ENCODE measurements around the gene RASAL1. TPM values are rescaled to one million over a fixed set of nuclear protein-coding genes. Genes with fewer than 3 reads are reported as not detected.

The RASAL1 gene
- polyA plus RNA-seq, 12 donors: 0.03 to 0.39 (median 0.09) TPM; not detected in 4

DNA sequence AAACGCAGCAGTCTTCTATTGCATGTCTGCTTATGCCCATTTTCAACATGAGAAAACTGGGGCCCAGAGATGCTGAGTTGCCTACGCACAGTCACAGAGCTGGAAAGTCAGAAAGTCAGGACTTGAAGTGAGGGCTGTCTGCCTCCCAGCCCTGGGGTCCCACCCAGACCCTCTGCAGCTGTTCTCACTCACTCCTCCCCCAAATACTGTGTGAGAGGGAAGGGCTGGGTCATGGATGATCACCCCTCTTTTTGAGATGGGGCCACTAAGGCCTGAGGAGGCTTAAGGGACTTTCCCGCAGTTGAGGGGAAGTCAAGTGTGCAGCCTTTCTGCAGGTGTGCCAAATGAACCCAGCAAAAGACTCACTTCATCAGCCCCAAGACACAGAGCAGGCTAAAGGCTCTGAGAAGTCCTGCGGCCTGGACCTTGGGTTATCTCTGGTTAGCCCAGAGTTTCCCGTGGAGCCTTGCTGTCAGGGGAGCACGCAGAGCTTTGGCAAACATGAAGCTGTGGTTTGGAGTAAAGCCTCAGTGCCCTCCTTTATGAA, 60.4 kb downstream of the RASAL1 start:
- DNase-seq: no peak

DNA sequence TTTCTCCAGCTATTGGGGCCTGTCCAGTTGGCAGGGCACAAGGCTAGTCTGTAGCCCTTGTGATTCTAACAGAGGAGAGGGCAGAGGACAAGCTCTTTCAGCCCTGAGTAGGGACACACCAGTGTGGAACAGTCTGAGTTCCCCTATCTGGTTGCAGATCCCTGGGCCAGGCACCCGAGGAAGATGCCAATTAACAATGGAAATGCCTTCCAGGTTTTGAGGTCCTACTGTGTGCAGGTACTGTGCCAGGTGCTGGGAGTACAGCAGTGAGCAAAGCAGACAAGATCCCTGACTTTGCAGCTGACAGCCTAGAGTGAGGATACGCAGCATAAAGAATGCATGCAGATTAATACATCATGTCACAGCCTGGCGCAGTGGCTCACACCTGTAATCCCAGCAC, 62.0 kb downstream of the RASAL1 start:
- DNase-seq: no peak

DNA sequence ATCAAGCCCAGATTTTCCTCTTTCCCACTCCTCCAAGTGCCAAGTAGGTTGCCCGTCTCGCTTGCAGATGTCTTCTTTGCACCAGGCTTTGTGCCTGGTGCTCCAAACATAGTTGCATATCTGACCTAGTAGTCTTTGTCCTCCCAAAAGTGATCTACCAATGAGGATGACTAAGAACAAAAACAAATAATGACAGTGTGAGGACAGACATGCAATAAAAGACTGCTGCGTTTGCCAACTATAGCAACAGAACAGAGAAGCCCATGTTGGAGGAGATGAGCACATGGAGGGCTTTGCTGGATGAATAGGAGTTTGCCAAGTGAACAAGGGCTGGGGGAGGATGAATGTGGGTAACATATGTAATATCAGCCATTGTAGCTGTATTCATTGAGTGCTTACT, 63.4 kb downstream of the RASAL1 start:
- DNase-seq: no peak

- peak; percentile 76 for DNase-seq
Measured at GRCh38 chr12:113071135-113072112, 64.1 kb downstream of the RASAL1 start.

GRCh38 chr12:113070117-113070906, 65.2 kb downstream of the RASAL1 start:
- no peak for DNase-seq

GRCh38 chr12:113069751-113070116, 65.8 kb downstream of the RASAL1 start:
- no peak for DNase-seq

- no peak for DNase-seq
Measured at GRCh38 chr12:113069149-113069548, 66.4 kb downstream of the RASAL1 start.

DNA sequence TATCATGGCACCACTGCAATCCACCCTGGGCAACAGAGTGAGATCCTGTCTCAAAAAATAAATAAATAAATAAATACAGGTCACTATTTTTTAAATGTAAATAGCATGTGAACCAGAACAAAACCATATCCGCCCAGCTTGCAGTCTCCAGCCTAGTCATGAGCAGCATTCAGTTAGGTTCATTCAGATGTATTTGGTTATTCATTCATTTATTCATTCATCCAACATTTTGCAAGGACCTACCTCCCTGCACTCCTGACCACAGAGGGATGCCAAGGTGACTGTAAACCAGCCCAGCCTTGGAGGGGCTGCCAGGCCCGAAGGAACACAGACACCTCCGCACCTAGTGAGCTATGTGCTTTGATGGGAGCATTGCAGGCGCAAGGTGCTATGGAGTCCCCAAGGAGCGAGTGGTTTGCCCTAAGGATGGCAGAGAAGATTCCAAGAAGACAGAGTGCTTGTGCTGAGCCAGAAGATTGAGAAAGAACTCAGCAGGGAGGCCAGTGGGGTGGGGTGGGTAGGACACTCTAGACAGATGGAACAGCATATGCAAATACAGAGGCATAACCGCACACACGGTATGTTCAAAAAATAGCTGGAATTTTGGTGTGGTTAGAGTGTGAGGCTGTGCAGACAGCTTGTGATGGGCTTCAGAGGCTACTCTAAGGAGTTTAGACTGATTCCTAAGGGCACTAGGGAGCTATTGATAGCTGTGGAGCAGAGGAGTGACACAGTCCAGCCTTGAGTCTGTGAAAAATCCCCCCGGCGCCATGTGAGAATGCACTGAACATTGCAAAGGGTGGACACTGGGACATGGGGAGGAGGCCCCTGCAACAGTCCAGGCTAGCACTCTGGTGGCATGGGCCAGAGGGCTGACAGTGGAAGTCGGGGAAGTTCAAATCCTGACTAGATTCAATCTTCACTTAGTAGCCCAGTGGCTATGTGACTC, 67.3 kb downstream of the RASAL1 start:
- DNase-seq: no peak

- DNase-seq: no peak
Measured at GRCh38 chr12:113066813-113067400, 68.7 kb downstream of the RASAL1 start.

- DNase-seq: no peak
Measured at GRCh38 chr12:113065126-113066007, 70.2 kb downstream of the RASAL1 start.

- no peak for DNase-seq
Measured at GRCh38 chr12:113064395-113065125, 71.0 kb downstream of the RASAL1 start.

GRCh38 chr12:113063396-113064350, 71.9 kb downstream of the RASAL1 start:
- no peak for DNase-seq

DNA sequence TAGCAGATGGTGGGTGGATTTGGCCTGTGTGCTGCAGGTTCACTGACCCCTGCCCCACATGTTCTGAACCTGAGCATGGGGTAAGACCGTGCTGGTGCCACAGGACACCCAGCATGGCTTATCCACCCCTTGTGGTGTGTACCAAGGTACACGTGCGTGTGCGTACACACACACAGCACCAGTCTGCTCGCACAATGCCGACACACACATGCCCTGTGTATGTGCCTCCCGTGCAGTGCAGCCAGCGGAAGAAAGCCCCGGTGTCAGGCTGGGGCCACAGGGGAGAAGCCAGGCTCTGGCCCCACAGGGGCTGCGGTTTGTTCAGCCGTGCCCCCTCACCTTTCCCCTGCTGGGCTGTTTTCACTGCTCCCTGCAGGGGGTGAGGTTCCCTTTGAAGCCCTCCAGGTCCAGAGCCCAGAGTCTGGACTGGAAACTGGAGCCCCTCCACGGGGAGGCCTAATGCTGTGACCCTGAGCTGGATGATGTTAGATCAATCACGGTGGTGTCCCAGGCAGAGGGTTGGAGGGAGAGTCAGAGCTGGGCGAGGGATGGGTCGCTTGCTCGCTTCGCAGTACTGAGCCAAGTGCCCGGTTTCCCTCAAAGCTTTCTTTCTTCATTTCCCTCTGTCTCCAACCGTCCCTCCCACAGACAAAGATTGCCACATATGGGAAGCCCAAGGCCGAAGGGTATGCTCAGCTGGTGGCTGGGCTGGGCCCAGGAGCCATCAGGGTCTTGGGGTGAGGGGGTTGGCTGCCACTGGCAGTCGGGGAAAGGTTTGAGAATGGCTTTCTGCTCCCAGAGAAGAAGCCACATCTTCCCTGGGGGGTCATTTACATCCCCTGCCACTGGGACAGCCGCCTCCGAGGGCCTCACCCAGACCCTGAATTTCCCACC, 72.8 kb downstream of the RASAL1 start:
- no peak for DNase-seq

DNA sequence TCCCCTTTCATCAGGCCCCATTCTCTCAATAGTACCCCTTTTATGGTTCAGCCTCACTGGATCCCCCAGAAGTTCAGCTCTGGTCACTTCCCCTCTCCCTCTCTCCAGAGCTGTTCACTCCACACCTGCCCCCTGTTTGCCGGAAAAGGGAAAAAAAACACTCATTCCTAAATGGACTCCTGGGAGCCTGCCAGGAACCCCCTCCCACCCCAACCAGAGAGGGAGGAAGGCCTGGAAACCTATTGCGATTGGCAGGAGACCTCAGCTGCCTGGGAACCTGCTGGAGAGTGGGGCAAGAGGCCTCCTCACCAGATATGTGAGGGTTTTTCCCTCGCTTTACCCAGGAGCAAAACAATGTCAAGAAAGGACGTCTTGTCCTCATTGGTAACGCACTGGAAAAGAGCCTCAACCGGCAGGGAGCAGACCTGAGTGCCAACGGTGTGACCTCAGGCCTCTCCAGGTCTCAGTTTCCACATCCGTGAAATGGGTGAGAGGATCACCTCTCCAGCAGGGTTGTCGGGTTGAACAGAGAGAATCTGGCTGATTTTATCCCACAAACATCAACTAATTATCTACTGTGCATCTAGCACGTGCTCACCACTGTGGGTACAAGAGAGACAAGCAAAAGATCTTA, 74.4 kb downstream of the RASAL1 start:
- DNase-seq: no peak

DNA sequence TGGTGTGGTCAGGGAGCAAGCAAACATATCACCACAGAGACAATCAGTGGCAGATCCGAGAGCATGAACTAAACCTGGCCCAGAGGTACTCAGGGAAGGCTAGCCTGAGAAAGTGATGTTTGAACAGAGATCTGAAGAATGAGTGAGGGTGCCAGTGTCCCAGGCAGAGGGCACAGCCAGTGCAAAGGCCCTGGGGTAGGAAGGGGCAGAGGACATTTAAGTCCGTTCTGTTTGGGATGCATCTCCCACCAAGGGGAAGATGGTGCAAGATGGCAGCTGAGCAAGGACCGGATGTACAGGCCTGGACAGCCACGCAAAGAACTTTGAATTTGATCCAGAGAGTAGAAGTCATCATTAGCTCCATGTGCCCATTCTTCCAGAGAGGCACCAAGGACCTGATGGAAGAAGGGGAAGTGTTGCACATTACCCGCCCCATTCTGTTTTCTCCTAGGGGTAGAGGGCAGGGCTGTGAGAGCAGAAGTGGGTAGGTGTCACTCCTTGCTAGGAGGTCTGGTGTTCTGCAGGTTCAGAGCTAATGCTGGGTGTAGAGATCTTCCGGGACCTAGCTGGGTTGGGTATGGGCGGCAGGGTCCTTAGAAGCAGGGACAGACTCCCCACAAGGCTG, 75.1 kb downstream of the RASAL1 start:
- no peak for DNase-seq

- no peak for DNase-seq
Measured at GRCh38 chr12:113059071-113059595, 76.4 kb downstream of the RASAL1 start.

Data from muscle of arm (tissue), 12 donors.